Suppressor macrophage treated with lipopolysaccharide for 4 hours (primary cell): Measurements from ENCODE around the gene NDUFA3.

ENCODE experiments used
- DNase-seq: peaks from one replicate; pipeline ENCODE4 v3.0.0-alpha.2; 2020

Gene NDUFA3

DNA sequence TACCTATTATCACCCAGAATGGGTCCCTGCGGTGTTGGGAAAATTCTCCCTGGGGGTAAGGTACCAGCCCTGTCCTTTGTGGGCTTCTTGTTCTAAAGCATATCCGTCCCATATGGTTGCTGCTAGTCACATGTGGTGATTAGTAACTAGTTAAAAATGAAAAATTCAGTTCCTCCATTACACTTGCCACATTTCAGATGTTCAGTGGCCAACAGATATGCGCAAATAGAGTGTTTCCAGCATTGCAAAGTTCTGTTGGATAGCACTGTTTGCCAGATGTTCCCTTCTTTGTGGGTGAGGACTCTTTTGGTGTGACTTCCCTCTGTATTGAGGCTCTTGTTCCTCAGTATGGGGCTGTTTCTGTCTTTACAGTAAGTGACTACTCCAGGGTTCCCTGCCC is 38.7 kb downstream of the NDUFA3 start:
- no peak for DNase-seq

DNA sequence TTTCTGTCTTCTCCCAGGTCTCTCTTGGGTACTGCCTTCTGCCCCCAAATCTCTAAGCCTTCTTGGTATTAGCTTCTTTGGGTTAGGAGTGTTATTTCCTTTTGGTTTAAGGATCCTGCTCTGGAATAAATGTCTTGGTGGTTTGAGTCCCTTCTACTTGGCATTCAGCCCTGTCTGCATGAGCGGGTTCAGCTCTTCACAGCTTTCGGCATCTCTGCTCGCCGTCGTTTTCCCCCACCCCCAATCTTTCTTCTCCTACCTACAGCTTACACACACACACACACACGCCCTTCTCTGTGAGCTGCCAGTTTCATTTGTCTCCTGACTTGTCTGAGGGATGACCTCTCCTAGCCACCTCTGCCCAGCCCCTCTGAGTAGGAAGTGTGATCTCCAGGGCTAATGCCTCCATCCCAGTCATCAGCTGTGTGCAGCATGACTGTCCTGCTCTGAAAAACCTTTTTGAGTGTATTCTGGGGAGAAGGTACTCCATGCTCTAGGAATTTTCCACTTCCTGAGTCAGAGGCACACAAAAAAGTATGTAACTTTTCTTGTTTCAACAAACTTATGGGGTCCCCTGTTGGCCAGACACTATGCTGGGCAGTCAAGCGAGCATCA is 39.6 kb downstream of the NDUFA3 start:
- no peak for DNase-seq

DNA sequence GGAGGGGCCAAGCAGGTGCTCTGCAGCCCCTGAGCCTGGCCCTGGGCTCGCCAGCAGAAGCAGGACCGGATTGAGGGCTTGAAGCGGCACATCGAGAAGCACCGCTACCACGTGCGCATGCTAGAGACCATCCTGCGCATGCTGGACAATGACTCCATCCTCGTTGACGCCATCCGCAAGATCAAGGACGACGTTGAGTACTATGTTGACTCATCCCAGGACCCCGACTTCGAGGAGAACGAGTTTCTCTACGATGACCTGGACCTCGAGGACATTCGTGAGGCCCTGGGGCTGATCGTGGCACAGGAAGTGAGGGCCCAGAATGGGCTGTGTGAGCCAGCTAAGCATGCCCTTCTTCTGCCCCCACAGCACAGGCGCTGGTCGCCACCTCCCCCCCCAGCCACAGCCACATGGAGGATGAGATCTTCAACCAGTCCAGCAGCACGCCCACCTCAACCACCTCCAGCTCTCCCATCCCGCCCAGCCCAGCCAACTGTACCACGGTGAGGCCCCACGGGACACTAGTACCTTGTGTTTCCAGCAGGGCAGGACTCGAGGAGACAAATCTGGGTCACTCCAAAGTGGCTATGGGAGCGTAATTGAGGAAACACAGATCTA is 43.0 kb downstream of the NDUFA3 start:
- no peak for DNase-seq

DNA sequence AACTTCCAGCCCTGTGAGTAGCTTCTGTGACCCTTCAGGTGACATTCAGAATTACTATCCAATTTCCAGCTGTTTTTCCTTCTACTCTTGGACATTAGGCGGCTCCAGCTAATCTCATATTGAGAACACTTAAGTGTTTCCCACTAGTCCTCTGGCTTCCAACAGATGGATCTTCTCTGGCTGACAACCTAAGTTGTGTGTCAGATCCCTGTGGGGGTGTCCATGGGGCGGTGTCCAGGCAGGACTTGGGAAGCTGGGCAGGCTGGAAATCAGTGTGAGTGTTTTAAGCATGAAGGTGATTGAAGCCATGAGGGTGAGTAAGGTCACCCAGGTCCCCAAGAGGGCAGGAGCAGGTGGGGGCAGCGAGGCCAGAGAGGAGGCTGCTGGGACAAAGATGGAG is 45.0 kb downstream of the NDUFA3 start:
- DNase-seq, result no peak

DNA sequence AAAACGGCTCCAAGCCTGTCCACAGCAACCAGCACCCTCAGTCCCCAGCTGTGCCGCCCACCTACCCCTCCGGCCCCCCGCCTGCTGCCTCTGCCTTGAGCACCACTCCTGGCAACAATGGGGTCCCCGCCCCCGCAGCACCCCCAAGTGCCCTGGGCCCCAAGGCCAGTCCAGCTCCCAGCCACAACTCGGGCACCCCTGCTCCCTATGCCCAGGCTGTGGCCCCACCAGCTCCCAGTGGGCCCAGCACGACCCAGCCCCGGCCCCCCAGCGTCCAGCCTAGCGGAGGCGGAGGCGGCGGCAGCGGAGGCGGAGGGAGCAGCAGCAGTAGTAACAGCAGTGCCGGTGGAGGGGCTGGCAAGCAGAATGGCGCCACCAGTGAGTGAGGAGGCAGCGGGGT is 45.5 kb downstream of the NDUFA3 start:
- DNase-seq, result no peak

DNA sequence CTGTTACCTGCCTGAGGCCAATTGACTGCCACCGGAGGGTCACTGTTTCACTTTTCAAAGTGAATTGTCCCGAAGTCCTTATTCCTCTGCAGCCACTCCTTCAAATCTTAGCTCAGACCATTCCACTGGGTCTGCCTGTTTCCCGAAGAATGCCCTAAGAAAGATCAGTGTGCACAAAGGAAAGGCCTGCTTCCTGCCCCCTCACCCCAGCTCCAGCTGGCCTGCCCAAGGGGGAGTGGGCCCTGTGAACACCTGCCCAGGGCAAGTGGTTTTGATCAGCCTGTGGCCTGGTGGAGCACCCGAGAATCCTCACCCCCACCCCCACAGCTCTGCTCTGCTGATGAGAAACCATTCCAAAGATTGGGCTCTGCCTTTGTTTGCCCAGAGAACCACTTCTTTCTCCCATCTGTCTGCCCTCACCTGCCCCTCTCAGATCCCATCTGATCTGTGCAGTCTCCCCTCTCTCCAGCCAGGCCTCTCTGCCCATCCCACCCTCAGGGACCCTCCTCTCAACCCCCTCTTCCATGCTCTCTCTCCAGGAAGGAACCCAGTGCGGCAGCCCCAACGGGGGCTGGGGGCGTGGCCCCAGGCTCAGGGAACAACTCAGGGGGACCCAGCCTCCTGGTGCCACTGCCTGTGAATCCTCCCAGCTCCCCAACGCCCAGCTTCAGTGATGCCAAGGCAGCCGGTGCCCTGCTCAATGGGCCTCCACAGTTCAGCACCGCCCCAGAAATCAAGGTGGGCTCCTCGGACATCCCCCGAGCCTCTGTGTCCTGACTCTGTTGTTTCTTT is 46.6 kb downstream of the NDUFA3 start:
- no peak for DNase-seq

DNA sequence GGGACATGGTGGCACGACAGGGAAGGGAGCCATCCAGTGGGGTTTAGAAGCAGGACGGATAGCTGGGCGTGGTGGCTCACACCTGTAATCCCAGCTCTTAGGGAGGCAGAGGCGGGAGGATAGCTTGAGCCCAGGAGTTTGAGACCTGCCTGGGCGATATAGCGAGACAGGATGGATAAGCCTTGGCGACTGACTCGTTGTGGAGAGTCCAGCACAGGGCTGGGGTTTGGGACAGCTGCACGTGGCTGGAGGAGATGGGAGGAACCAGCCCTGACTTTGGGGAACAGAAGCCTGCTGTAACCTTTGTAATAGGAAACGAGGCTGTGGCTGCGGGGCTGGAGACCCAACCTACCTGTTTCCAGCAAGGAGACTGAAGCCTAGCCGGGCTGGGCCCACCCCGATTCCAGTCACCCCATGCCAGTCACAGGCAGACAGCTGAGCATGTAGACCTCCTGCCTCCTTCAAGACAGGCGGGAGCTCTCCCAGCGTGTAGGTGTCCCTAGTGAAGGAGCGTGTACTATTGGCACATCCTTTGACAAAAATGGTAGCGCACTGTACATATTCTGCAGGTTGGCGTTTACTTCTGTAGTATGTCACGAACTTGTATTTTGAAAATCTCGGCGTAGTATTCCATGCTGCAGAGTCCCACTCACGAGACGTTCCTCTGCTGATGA is 48.8 kb downstream of the NDUFA3 start:
- no peak for DNase-seq

DNA sequence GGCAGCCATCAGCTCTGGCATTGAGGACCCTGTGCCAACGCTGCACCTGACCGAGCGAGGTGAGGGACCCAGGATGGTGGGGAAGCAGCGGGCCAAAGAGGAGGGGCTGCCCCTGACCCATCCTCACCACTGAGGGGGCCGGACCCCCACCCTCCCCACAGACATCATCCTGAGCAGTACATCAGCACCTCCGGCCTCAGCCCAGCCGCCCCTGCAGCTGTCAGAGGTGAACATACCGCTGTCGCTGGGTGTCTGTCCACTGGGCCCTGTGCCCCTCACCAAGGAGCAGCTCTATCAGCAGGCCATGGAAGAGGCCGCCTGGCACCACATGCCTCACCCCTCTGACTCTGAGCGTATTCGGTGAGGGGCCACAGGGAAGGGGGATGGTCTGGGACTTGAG is 49.6 kb downstream of the NDUFA3 start:
- DNase-seq, result no peak

DNA sequence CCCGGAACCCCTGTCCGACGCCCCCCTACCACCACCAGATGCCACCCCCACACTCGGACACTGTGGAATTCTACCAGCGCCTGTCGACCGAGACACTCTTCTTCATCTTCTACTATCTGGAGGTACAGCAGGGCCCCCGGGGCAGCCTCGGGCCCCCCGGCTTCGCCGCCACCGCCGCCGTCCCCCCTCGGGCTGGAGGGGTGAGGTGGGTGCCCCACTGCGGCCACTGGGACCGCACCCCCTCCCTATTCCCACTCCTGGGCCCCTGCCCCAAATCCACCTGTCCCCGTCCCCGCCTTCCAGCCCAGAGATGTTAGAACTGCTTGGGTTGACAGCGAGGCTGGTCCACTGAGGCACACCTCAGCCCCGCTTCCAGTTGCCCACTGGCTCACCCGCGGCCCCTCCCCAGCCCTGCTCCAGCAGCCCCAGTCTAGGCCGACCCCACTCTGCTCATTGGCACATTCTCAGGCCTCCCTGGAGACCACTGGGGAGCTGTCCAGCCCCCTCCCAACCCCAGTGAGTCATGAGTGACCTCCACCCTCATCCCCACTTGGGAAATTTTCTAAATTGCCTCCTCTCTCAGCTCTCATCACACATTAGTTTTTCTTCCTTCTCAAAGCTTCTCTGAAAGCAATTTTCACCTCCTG is 50.3 kb downstream of the NDUFA3 start:
- no peak for DNase-seq

DNA sequence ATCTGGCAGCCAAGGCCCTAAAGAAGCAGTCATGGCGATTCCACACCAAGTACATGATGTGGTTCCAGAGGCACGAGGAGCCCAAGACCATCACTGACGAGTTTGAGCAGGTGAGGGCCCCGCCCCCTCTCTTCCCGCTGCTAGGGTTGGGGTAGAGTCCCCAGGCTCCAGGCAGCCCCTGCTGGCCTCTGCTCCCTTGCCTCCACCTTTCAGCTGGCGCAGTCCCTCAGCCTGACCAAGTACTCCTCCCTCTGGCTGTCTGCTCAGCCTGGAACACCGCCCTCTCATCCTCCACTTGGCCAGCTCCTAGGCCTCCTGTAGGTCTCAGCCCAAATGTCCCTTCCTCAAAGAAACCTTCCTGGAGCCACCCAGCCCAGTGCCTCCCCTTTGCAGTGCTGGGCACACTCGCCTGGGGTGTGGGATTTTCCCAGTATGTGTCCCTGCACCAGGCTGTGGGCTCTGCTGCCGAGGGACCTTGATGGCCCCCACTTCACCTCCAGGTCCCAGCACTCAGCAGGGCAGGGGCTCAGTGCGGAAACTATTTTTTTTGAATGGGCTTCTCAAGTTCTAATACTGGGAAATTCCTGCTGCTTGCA is 51.2 kb downstream of the NDUFA3 start:
- DNase-seq, result no peak

DNA sequence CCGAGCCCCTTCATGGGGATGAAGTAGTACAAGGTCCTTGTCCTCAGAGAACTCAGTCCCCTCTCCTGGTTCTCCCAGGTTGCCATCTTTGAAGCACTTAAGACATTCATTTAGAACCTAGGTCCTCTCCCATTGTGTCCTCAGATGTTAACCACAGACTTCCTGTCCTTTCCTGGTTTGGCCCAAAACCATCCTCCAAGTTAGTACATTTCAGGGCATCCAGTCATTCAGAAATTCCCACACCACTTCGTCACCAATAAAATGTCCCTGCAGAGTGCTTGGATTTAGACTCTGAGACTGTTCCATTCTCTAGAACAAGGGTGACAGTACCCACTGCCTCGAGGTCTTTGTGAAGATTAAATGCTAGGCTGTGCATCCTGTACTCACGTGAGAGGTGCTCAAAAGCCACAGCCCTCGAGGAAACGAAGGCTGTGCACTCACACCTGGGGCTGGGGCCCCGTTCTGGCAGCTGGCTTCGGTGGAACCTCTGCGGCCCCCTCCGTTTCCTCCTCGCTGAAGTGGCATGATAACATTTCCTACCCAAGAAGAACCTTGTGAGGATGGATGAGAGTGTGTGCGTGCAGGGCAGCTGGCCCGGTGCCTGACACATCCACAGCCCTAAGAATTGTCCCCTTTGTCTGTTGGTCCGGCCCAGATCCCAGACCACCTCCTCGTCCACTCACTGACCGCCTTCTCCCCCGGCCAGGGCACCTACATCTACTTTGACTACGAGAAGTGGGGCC is 52.1 kb downstream of the NDUFA3 start:
- DNase-seq, result no peak

DNA sequence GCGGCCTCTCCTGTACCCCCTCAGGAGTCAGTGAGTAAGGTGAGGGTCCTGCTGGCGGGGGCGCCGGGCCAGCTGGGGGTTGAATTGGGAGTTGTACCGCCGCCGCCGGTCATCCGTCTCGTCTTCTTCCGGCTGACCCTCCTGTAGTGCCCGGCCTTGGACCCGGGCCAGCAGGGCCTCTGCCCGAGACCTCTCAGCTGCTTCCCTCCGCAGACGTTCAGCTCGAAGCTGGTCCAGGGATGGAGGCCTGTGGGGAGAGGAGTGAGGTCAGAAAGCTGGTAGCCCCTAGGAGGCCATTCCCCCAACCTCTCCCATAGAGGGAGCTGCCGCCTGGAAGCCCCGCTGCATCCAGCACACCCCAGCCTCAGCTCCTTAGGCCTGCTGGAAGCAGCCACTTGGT is 53.0 kb downstream of the NDUFA3 start:
- no peak for DNase-seq

DNA sequence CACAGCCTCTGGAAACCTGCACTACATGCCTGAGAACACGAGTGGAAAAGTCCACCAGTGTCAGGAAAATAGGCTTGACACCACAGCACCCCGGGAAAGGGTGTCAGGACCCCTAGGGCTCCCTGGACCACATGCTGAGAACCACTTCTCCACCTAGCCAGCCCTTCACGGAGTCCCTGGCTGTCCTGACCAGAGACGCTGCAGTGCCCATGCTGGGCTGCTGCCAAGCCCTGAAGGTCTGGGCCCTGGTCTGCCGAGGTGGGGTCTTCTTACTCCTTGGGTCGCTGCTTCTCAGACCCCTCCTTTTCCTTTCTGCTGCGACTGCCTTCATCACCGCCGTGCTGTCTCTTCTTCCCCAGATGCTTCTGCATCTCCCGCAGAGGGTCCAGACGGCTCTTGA is 53.8 kb downstream of the NDUFA3 start:
- no peak for DNase-seq

DNA sequence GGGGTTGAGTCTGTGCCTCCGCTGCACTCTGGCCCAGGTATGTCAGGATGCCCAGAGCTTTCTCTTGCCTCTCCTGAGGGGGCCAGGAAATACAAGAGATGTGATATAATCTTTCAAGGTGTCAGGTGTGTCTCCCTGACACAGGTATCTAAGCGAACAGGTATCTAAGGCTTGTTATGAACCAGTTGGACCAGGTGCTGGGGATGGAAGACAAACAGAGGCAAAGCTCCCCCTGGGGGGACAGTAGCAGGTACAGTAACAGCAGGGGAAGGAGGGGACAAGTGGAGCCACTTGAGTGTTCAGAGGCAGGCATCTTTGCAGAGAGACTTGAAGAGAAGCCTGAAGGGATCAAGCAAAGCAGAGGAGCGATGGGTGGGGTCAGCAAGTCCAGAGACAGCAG is 54.3 kb downstream of the NDUFA3 start:
- no peak for DNase-seq
